H9 (cell line): ENCODE data around the gene SNX11. TPM values are rescaled to one million over a fixed set of nuclear protein-coding genes. Genes with fewer than 3 reads are reported as not detected.

Experiments
- DNase-seq: peaks from one replicate; pipeline ENCODE4 v3.0.0-alpha.2; 2017
- H2AFZ ChIP-seq: one replicate; pipeline ENCODE4 v1.6.1; 2013; ENCODE audit warnings: mild to moderate bottlenecking, low read length, control low read depth, moderate library complexity
- H2AK5ac ChIP-seq: 2 replicates; pipeline ENCODE4 v1.6.1; 2013; ENCODE audit warnings: low read length, control low read depth, mixed read lengths; ENCODE audit not compliant: insufficient read length
- H2BK120ac ChIP-seq: one replicate; pipeline ENCODE4 v1.6.1; 2013; ENCODE audit warnings: low read depth, mild to moderate bottlenecking, low read length, control low read depth, inconsistent platforms; ENCODE audit not compliant: poor library complexity, severe bottlenecking
- H2BK12ac ChIP-seq: 2 replicates; pipeline ENCODE4 v1.6.1; 2013; ENCODE audit warnings: low read length, control low read depth, mixed read lengths, low read depth; ENCODE audit not compliant: insufficient read length
- H2BK15ac ChIP-seq: 2 replicates; pipeline ENCODE4 v1.6.1; 2013; ENCODE audit warnings: low read depth, low read length, control low read depth
- H2BK20ac ChIP-seq: one replicate; pipeline ENCODE4 v1.6.1; 2013; ENCODE audit warnings: low read depth, mild to moderate bottlenecking, low read length, control low read depth, inconsistent platforms; ENCODE audit not compliant: poor library complexity, severe bottlenecking
- H2BK5ac ChIP-seq: 2 replicates; pipeline ENCODE4 v1.6.1; 2013; ENCODE audit warnings: low read length, control low read depth, mixed read lengths; ENCODE audit not compliant: insufficient read length
- H3K14ac ChIP-seq: 2 replicates; pipeline ENCODE4 v1.6.1; 2013; ENCODE audit warnings: low read length, control low read depth; ENCODE audit not compliant: insufficient read depth
- H3K18ac ChIP-seq: 2 replicates; pipeline ENCODE4 v1.6.1; 2013; ENCODE audit warnings: low read depth, mild to moderate bottlenecking, mixed read lengths, low read length, control low read depth; ENCODE audit not compliant: insufficient read length
- H3K23ac ChIP-seq: 2 replicates; pipeline ENCODE4 v1.6.1; 2013; ENCODE audit warnings: low read length, control low read depth, mixed read lengths, low read depth; ENCODE audit not compliant: insufficient read length
- H3K23me2 ChIP-seq: 2 replicates; pipeline ENCODE4 v1.6.1; 2013; ENCODE audit warnings: low read depth, mild to moderate bottlenecking, mixed read lengths, low read length, control low read depth; ENCODE audit not compliant: insufficient read length, poor library complexity, severe bottlenecking
- H3K27ac ChIP-seq: 2 replicates; pipeline ENCODE4 v1.5.1; 2013; ENCODE audit warnings: low read length, control low read depth, mixed read lengths, low read depth; ENCODE audit not compliant: insufficient read length
- H3K27me3 ChIP-seq: 2 replicates; pipeline ENCODE4 v1.6.1; 2013; ENCODE audit warnings: low read length, control low read depth, inconsistent platforms; ENCODE audit not compliant: insufficient read depth
- H3K4ac ChIP-seq: 2 replicates; pipeline ENCODE4 v1.6.1; 2013; ENCODE audit warnings: low read depth, mild to moderate bottlenecking, control low read depth, inconsistent platforms, low read length, moderate library complexity
- H3K4me1 ChIP-seq: 2 replicates; pipeline ENCODE4 v1.6.1; 2013; ENCODE audit warnings: low read length, control low read depth, inconsistent platforms; ENCODE audit not compliant: insufficient read depth
- H3K4me2 ChIP-seq: 2 replicates; pipeline ENCODE4 v1.6.1; 2013; ENCODE audit warnings: low read length, control low read depth, mixed read lengths; ENCODE audit not compliant: insufficient read length, insufficient read depth
- H3K56ac ChIP-seq: 2 replicates; pipeline ENCODE4 v1.6.1; 2013; ENCODE audit warnings: low read depth, mild to moderate bottlenecking, mixed read lengths, low read length, control low read depth; ENCODE audit not compliant: insufficient read length
- H3K79me1 ChIP-seq: 2 replicates; pipeline ENCODE4 v1.6.1; 2013; ENCODE audit warnings: low read depth, mild to moderate bottlenecking, moderate library complexity, low read length, control low read depth, inconsistent platforms; ENCODE audit not compliant: insufficient read depth, poor library complexity, severe bottlenecking
- H3K79me2 ChIP-seq: 2 replicates; pipeline ENCODE4 v1.6.1; 2013; ENCODE audit warnings: low read length, control low read depth, inconsistent platforms; ENCODE audit not compliant: insufficient read depth
- H3K9ac ChIP-seq: 2 replicates; pipeline ENCODE4 v1.6.1; 2013; ENCODE audit warnings: low read length, control low read depth, mixed read lengths; ENCODE audit not compliant: insufficient read length; ENCODE audit errors: extremely low read depth
- H3K9me3 ChIP-seq: one replicate; pipeline ENCODE4 v1.6.1; 2013; ENCODE audit warnings: low read depth, low read length, inconsistent platforms; ENCODE audit not compliant: control insufficient read depth
- H3T11ph ChIP-seq: one replicate; pipeline ENCODE4 v1.6.1; 2013; ENCODE audit warnings: mild to moderate bottlenecking, low read length, control low read depth, inconsistent platforms
- H4K20me1 ChIP-seq: one replicate; pipeline ENCODE4 v1.6.1; 2013; ENCODE audit not compliant: control insufficient read depth, insufficient read length, insufficient read depth
- H4K5ac ChIP-seq: 2 replicates; pipeline ENCODE4 v1.6.1; 2013; ENCODE audit warnings: low read depth, mild to moderate bottlenecking, mixed read lengths, low read length, control low read depth; ENCODE audit not compliant: insufficient read length
- H4K8ac ChIP-seq: replicated peaks from 2 replicates; pipeline ENCODE4 v1.6.1; 2013; ENCODE audit warnings: low read length, control low read depth, mixed read lengths, low read depth; ENCODE audit not compliant: insufficient read length
- H4K91ac ChIP-seq: 2 replicates; pipeline ENCODE4 v1.6.1; 2013; ENCODE audit warnings: low read depth, mild to moderate bottlenecking, moderate library complexity, mixed read lengths, low read length, control low read depth; ENCODE audit not compliant: insufficient read length
- H3K27ac Mint-ChIP-seq, 3 experiments: 2 replicates in 2 of 3; 3 replicates in 1 of 3; pipeline ENCODE4 v1.8.0; 2020 to 2021; ENCODE audit warnings: mixed read lengths in 3 of 3, mild to moderate bottlenecking in 1 of 3, moderate library complexity in 1 of 3
- H3K27me3 Mint-ChIP-seq: 2 replicates; pipeline ENCODE4 v1.8.0; 2021; ENCODE audit warnings: low read depth, mild to moderate bottlenecking, moderate library complexity, mixed read lengths
- H3K36me3 Mint-ChIP-seq, 3 experiments: 2 replicates in 2 of 3; 3 replicates in 1 of 3; pipeline ENCODE4 v1.8.0; 2020 to 2021; ENCODE audit warnings: low read depth in 3 of 3, mixed read lengths in 3 of 3; ENCODE audit not compliant: insufficient read depth in 1 of 3
- H3K4me1 Mint-ChIP-seq, 2 experiments: 2 replicates each; pipeline ENCODE4 v1.8.0; 2020; ENCODE audit warnings: mixed read lengths in 2 of 2
- H3K4me3 Mint-ChIP-seq, 2 experiments: 2 replicates in 1 of 2; 3 replicates in 1 of 2; pipeline ENCODE4 v1.8.0; 2020 to 2021; ENCODE audit warnings: mild to moderate bottlenecking in 2 of 2, mixed read lengths in 2 of 2, moderate library complexity in 1 of 2
- H3K9me3 Mint-ChIP-seq, 2 experiments: 2 replicates in 1 of 2; 3 replicates in 1 of 2; pipeline ENCODE4 v1.8.0; 2020; ENCODE audit warnings: mild to moderate bottlenecking in 2 of 2, mixed read lengths in 2 of 2, moderate library complexity in 1 of 2
- WGBS: extraction: QIAGEN DNeasy Blood & Tissue Kit; methylation state at CpG from one replicate; pipeline ENCODE4 v1.1.7; 2013; ENCODE audit warnings: missing lambda C conversion rate, low lambda C conversion rate, mixed read lengths; ENCODE audit not compliant: insufficient read length; ENCODE audit errors: extremely low coverage; 5-methylcytosine and 5-hydroxymethylcytosine counted together
- total RNA-seq: library from RNA; stranded (reverse); gene quantifications from 2 replicates; pipeline ENCODE4 v1.2.1, GENCODE V29; 2021
- TF ChIP-seq, protein P1 (sequence below): fragments of 200-600 bp; sonication (generic); conservative IDR thresholded peaks from 3 replicates; pipeline ENCODE4 v1.8.0; 2021; ENCODE audit warnings: antibody characterized with exemption, mild to moderate bottlenecking

The SNX11 gene
- total RNA-seq, 1 experiment from 2014 or later = 20.0 TPM

- Histone ChIP-seq H4K5ac (no peak overlapping the region), H4K8ac (no peak overlapping the region), H2BK15ac (no peak overlapping the region), H4K91ac (no peak overlapping the region), H3K79me1 (no peaks in the 10 kb centered on the region), H2BK120ac (no peak overlapping the region), H3K27me3 (peaks cover 5% of the 10 kb centered on the region), H3K4me1 (peaks cover 12% of the 10 kb centered on the region), H3K23ac (no peak overlapping the region), H3K79me2 (no peaks in the 10 kb centered on the region), H3K27ac (no peak overlapping the region), H3T11ph (no peak overlapping the region), H3K9me3 (no peaks in the 10 kb centered on the region), H3K14ac (no peak overlapping the region), H3K23me2 (no peaks in the 10 kb centered on the region), H2BK5ac (no peak overlapping the region), H2BK12ac (no peak overlapping the region), H2AFZ (no peak overlapping the region), H4K20me1 (no peaks in the 10 kb centered on the region), H3K4me2 (peak overlapping the region; percentile 46), H2BK20ac (no peak overlapping the region), H3K56ac (no peak overlapping the region), H3K18ac (no peak overlapping the region), H3K9ac (no peak overlapping the region), H2AK5ac (no peak overlapping the region), H3K4ac (no peak overlapping the region)
- peak overlapping the region in 1 of 2 experiments; percentile 24; a peak in 1 of 5 replicates for H3K4me3 Mint-ChIP-seq
- TF ChIP-seq, protein P1, sequence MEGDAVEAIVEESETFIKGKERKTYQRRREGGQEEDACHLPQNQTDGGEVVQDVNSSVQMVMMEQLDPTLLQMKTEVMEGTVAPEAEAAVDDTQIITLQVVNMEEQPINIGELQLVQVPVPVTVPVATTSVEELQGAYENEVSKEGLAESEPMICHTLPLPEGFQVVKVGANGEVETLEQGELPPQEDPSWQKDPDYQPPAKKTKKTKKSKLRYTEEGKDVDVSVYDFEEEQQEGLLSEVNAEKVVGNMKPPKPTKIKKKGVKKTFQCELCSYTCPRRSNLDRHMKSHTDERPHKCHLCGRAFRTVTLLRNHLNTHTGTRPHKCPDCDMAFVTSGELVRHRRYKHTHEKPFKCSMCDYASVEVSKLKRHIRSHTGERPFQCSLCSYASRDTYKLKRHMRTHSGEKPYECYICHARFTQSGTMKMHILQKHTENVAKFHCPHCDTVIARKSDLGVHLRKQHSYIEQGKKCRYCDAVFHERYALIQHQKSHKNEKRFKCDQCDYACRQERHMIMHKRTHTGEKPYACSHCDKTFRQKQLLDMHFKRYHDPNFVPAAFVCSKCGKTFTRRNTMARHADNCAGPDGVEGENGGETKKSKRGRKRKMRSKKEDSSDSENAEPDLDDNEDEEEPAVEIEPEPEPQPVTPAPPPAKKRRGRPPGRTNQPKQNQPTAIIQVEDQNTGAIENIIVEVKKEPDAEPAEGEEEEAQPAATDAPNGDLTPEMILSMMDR = no peak
- peaks cover 25% of the 10 kb centered on the region for H3K27me3 Mint-ChIP-seq
- H3K4me1 Mint-ChIP-seq = peaks cover 52 to 57% of the 10 kb centered on the region in 2 experiments
- H3K27ac Mint-ChIP-seq = peak overlapping the region in 2 of 3 experiments; percentile 16 to 89; a peak in 2 of 7 replicates
- H3K9me3 Mint-ChIP-seq = peaks cover 2% of the 10 kb centered on the region in 2 experiments; a peak in 2 of 5 replicates
- no peaks in the 10 kb centered on the region; a peak in 1 of 7 replicates for H3K36me3 Mint-ChIP-seq
- WGBS = no CpG with 5 or more reads among the region's 4 CpGs
- DNase-seq = no peak
Observed at GRCh38 chr17:48161127-48161905, 53.8 kb downstream of the SNX11 start.
